ENCODE data around the gene IDUA. TPM values are rescaled to one million over a fixed set of nuclear protein-coding genes. Genes with fewer than 3 reads are reported as not detected.

The IDUA gene
- total RNA-seq, 6 experiments from 2014 or later, result 20.9 to 40.3 (median 23.3) TPM

DNA sequence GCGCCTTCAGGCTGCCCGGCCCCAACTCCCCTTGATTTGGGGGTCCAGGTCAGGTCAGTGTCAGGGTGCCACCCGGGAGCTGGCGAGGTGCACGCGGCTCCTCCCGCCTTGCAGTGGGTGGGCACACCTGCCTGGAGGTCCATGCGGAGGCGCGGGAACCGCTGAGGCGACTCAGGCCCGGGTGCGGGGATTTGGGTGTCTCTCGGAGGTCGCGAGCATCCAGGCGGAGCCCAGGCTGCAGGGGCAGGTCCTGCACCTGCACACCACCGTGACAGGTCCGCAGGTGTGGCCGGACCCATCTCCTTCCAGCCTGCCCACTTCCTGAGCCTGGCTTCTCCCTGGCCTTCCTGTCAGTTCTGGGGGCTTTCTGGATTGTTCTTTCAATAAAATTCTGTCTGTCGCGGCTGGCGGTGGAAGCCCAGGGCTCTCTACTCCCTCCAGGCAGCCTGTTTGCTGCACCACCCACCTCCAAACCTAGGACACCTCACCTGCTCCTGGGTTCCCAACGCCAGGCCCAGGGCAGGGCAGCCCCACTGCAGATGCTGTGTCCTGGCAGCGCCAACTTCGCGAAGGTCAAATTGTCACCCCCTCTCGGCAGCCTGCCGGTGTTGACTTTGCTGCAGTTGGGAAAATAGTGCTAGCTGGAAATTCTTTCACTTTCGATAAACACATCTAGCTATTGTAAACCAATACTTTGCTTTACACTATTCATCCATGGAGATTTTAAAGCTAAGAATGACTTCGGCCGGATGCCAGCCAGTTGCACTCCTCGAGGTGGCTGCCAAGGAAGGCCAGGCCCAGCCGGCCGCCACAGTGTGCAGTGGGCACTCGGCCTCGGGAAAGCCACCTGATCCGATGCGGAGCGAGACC is 60.5 kb downstream of the IDUA start:
- DNase-seq, result no peak
- Mint-ChIP-seq H3K27me3 (ENCODE audit: insufficient read depth) (peaks cover 24% of the 10 kb centered on the region), H3K36me3 (ENCODE audit: low read depth) (no peaks in the 10 kb centered on the region), H3K4me3 (peak overlapping the region; percentile 75), H3K9me3 (no peaks in the 10 kb centered on the region), H3K4me1 (ENCODE audit: low read depth) (peaks cover 31% of the 10 kb centered on the region), H3K27ac (no peak overlapping the region)
- TF ChIP-seq, protein P1, sequence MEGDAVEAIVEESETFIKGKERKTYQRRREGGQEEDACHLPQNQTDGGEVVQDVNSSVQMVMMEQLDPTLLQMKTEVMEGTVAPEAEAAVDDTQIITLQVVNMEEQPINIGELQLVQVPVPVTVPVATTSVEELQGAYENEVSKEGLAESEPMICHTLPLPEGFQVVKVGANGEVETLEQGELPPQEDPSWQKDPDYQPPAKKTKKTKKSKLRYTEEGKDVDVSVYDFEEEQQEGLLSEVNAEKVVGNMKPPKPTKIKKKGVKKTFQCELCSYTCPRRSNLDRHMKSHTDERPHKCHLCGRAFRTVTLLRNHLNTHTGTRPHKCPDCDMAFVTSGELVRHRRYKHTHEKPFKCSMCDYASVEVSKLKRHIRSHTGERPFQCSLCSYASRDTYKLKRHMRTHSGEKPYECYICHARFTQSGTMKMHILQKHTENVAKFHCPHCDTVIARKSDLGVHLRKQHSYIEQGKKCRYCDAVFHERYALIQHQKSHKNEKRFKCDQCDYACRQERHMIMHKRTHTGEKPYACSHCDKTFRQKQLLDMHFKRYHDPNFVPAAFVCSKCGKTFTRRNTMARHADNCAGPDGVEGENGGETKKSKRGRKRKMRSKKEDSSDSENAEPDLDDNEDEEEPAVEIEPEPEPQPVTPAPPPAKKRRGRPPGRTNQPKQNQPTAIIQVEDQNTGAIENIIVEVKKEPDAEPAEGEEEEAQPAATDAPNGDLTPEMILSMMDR (IDR thresholded peaks at IDR 0.05), result no peak

DNA sequence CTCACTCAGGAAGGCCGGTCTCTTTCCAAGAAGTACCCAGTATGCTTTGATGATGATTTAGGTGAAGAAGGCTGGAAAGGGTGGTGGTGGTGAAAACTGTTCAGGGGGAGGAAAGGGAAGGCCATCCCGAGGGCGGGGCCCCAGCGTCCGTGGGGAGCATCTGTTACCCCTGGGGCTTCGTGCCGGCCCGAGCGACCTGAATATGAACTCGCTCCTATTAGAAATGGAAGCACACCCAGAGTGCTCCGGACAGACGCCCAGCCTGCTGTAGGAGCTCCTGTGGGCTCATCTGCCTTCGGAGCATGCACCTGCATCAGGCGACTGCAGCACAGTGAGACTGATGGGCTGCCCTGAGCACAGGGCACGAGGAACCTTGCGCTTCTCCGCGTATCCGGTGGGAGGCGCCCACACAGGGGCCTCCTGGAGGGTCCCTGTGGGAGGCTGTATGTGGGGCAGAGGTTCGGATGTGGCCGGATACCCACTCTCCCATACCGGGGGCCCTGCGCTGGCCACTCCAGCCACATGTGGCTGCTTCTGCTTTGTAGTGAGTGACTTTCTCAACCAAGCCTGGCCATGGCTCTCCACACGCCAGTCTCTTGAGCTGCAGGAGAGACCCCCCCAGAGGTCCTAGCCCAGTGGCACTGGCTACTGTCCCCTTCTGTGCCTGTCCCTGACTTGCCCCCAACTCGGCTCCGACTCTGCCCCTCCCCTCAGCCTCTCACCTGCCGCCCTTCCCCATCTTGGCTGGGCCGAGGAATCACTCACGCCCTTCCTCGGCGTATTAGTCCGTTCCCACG is 61.3 kb downstream of the IDUA start:
- no peak for DNase-seq
- Mint-ChIP-seq H3K27ac (no peak overlapping the region), H3K27me3 (ENCODE audit: insufficient read depth) (peaks cover 32% of the 10 kb centered on the region), H3K9me3 (no peaks in the 10 kb centered on the region), H3K36me3 (ENCODE audit: low read depth) (no peaks in the 10 kb centered on the region), H3K4me3 (no peak overlapping the region), H3K4me1 (ENCODE audit: low read depth) (peaks cover 36% of the 10 kb centered on the region)
- TF ChIP-seq, protein P1 (IDR thresholded peaks at IDR 0.05), result no peak

DNA sequence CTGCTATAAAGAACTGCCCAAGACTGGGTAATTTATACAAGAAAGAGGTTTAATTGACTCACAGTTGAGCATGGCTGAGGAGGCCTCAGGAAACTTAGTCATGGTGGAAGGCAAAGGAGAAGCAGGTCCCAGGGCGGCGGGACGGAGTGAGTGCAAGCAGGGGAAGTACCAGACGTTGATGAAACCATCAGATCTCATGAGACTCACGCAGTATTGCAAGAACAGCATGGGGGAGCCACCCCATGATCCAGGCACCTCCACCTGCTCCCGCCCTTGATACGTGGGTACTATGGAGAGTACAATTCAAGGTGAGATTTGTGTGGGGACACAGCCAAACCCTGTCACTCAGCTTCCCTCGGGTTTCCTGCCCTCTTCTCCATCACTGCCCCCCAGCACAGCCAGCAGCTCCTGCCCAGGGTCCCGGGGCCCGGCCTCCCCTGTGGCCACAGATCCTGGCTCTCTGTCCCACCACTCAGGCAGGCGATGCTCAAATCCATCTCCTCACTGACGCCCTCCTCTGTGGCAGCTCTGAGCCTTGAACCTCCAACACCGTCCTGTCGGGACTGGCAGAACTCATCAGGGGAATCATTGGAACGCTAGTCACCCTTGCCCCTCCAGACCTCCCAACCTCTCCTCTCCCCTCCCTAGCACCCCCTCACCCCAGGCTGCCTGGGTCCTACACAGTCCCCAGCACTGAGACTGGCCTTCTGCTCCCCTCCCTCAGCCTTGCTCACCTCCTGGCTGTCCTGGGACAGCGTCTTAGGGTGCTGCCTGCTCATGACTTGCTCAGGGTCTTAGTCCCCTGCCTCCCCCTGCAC is 62.1 kb downstream of the IDUA start:
- peaks cover 33% of the 10 kb centered on the region for H3K27me3 Mint-ChIP-seq (ENCODE audit: insufficient read depth)
- H3K36me3 Mint-ChIP-seq (ENCODE audit: low read depth), result no peaks in the 10 kb centered on the region
- peaks cover 34% of the 10 kb centered on the region for H3K4me1 Mint-ChIP-seq (ENCODE audit: low read depth)
- DNase-seq, result no peak
- H3K4me3 Mint-ChIP-seq, result no peak overlapping the region
- no peak overlapping the region for H3K27ac Mint-ChIP-seq
- no peaks in the 10 kb centered on the region for H3K9me3 Mint-ChIP-seq
- TF ChIP-seq, protein P1 (IDR thresholded peaks at IDR 0.05), result no peak

DNA sequence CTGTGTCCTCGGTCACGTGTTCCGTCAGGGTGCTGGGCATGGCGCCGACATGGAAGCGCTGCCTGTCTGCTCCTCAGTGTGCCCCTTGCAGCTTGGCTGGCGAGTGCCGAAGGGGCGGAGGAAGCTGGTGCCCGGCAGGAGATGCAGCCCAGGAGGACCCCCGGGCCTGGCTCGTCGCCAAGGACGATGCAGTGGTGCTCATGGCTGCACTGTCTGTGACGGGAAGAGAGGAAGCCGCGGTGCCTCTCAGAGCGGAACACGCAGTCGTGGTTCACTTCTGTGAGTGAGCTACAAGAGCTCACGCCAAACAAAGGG is 62.7 kb downstream of the IDUA start:
- H3K4me3 Mint-ChIP-seq, result no peak overlapping the region
- no peak overlapping the region for H3K27ac Mint-ChIP-seq
- DNase-seq, result no peak
- H3K36me3 Mint-ChIP-seq (ENCODE audit: low read depth), result no peaks in the 10 kb centered on the region
- peaks cover 29% of the 10 kb centered on the region for H3K4me1 Mint-ChIP-seq (ENCODE audit: low read depth)
- no peaks in the 10 kb centered on the region for H3K9me3 Mint-ChIP-seq
- TF ChIP-seq, protein P1 (IDR thresholded peaks at IDR 0.05), result no peak
- peaks cover 33% of the 10 kb centered on the region for H3K27me3 Mint-ChIP-seq (ENCODE audit: insufficient read depth)

DNA sequence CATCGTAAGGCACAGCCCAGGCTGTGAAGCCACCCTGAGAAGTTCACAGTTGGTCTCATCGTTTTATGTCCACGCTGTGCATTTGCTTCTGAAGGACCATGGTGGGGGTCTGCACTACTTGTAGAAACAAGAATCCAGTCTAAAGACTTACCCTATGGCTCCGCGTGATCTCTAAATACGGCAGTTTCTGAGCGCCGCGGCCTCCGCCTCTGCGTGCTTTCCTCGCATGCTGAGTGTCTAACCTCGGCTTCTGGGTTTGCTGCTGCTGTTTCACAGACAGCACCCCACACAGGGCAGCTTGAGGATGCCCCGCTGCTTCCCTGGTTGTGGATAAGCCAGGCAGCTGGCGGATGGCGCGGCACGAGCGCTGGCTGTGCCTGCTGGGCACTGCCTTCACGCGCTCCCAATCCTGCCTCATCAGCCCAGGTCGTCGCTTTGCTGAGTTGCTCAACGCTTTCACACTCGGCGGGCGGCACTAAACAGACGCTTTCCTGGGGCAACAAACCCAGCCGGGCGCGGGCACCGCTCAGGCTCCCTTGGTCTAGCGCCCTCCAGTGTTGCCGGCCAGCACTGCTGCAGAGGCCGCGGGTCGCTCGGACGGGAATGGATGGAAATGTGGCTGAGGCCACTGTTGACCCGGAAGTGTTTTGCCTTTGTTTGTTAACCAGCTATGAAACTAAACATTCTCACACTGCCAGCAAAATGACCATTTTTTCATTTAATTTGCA is 63.8 kb downstream of the IDUA start:
- Mint-ChIP-seq H3K27me3 (ENCODE audit: insufficient read depth) (peaks cover 34% of the 10 kb centered on the region), H3K27ac (no peak overlapping the region), H3K9me3 (no peaks in the 10 kb centered on the region), H3K4me3 (no peak overlapping the region), H3K4me1 (ENCODE audit: low read depth) (peaks cover 26% of the 10 kb centered on the region), H3K36me3 (ENCODE audit: low read depth) (no peaks in the 10 kb centered on the region)
- DNase-seq, result no peak
- TF ChIP-seq, protein P1 (IDR thresholded peaks at IDR 0.05), result no peak

Measured in HFFc6 (cell line).